Measurements from ENCODE around the gene LCE3E.
"Not testable (repeated sequence)": the region's sequence is repeated elsewhere in the genome, so short reads cannot be mapped to it uniquely, and the experiment has no call there.

LCE3E gene

GRCh38 chr1:152566681-152567080 is at the start of gene LCE3E:
Gene LCE3E (minus strand): TSS chr1:152566780. CDS start chr1:152566208, 572 bp downstream.
- no peak for DNase-seq

- DNase-seq = no peak
Observed at GRCh38 chr1:152613511-152613910, 46.9 kb upstream of the LCE3E start, which contains the start of gene LCE3B. Gene LCE3B (plus strand): TSS chr1:152613811. CDS start chr1:152613811, 0 bp downstream.

- no peak for DNase-seq
Observed at GRCh38 chr1:152599934-152600333, 33.4 kb upstream of the LCE3E start, which contains the start of gene LCE3C. Gene LCE3C (plus strand): TSS chr1:152600234. CDS start chr1:152600732, 498 bp downstream.

GRCh38 chr1:152596986-152597385 is 30.4 kb upstream of the LCE3E start:
- no peak for DNase-seq

- no peak for DNase-seq
Observed at GRCh38 chr1:152585586-152585985, 19.0 kb upstream of the LCE3E start.

- DNase-seq = no peak
Observed at GRCh38 chr1:152582647-152583046, 16.1 kb upstream of the LCE3E start.

GRCh38 chr1:152580433-152580832 is 13.9 kb upstream of the LCE3E start, which contains the start of gene LCE3D:
Gene LCE3D (minus strand): TSS chr1:152580516. CDS start chr1:152579936, 580 bp downstream.
- no peak for DNase-seq

- not testable (repeated sequence) for DNase-seq
Observed at GRCh38 chr1:152579526-152579925, 12.9 kb upstream of the LCE3E start.

GRCh38 chr1:152577168-152577567 is 10.6 kb upstream of the LCE3E start:
- no peak for DNase-seq

- no peak for DNase-seq
Observed at GRCh38 chr1:152565535-152566215, 905 bp downstream of the LCE3E start.

- DNase-seq = no peak
Observed at GRCh38 chr1:152565115-152565514, 1.5 kb downstream of the LCE3E start.

GRCh38 chr1:152548358-152548757 is 18.2 kb downstream of the LCE3E start:
- not testable (repeated sequence) for DNase-seq

- no peak for DNase-seq
Observed at GRCh38 chr1:152546704-152547103, 19.9 kb downstream of the LCE3E start.

- DNase-seq = no peak
Observed at GRCh38 chr1:152543820-152544219, 22.8 kb downstream of the LCE3E start.

- DNase-seq = no peak
Observed at GRCh38 chr1:152539901-152540300, 26.7 kb downstream of the LCE3E start.

- DNase-seq = no peak
Observed at GRCh38 chr1:152537496-152537895, 29.1 kb downstream of the LCE3E start.

- no peak for DNase-seq
Observed at GRCh38 chr1:152535774-152536173, 30.8 kb downstream of the LCE3E start.

- DNase-seq = no peak
Observed at GRCh38 chr1:152533327-152533938, 33.1 kb downstream of the LCE3E start.

- no peak for DNase-seq
Observed at GRCh38 chr1:152525080-152525641, 41.4 kb downstream of the LCE3E start.

GRCh38 chr1:152520561-152521090 is 46.0 kb downstream of the LCE3E start:
- no peak for DNase-seq

GRCh38 chr1:152519851-152520250 is 46.7 kb downstream of the LCE3E start:
- no peak for DNase-seq

- DNase-seq = no peak
Observed at GRCh38 chr1:152517237-152517811, 49.3 kb downstream of the LCE3E start.

- DNase-seq = no peak
Observed at GRCh38 chr1:152516082-152516481, 50.5 kb downstream of the LCE3E start.

Data from activated CD4-positive, alpha-beta T cell treated with anti-CD3 and anti-CD28 coated beads, Interleukin-2, amount 50 U/mL, for 1 hour (primary cell).